ENCODE data around the gene FCHO2.

The FCHO2 gene

GRCh38 chr5:73131711-73132425 lies 176.0 kb downstream of the FCHO2 start:
- Mint-ChIP-seq H3K4me3 (no peak overlapping the region), H3K36me3 (ENCODE audit: low read depth) (no peaks in the 10 kb centered on the region), H3K27ac (no peak overlapping the region), H3K9me3 (no peaks in the 10 kb centered on the region), H3K4me1 (ENCODE audit: low read depth) (no peaks in the 10 kb centered on the region), H3K27me3 (peaks cover 71% of the 10 kb centered on the region)
- intact Hi-C loops (cut with micrococcal nuclease) = no loop called here

GRCh38 chr5:73132759-73133158 lies 176.9 kb downstream of the FCHO2 start:
- H3K27ac Mint-ChIP-seq = no peak overlapping the region
- peaks cover 72% of the 10 kb centered on the region for H3K27me3 Mint-ChIP-seq
- no peaks in the 10 kb centered on the region for H3K9me3 Mint-ChIP-seq
- no peaks in the 10 kb centered on the region for H3K4me1 Mint-ChIP-seq (ENCODE audit: low read depth)
- no peaks in the 10 kb centered on the region for H3K36me3 Mint-ChIP-seq (ENCODE audit: low read depth)
- no peak overlapping the region for H3K4me3 Mint-ChIP-seq
- intact Hi-C loops (cut with micrococcal nuclease) = no loop called here

GRCh38 chr5:73135021-73135420 lies 179.2 kb downstream of the FCHO2 start:
- Mint-ChIP-seq H3K4me1 (ENCODE audit: low read depth) (no peaks in the 10 kb centered on the region), H3K9me3 (no peaks in the 10 kb centered on the region), H3K27ac (no peak overlapping the region), H3K36me3 (ENCODE audit: low read depth) (no peaks in the 10 kb centered on the region), H3K4me3 (no peak overlapping the region), H3K27me3 (peaks cover 69% of the 10 kb centered on the region)
- intact Hi-C loops (cut with micrococcal nuclease) = no loop called here

- Mint-ChIP-seq H3K27ac (no peak overlapping the region), H3K27me3 (peaks cover 67% of the 10 kb centered on the region), H3K9me3 (no peaks in the 10 kb centered on the region), H3K4me1 (ENCODE audit: low read depth) (no peaks in the 10 kb centered on the region), H3K36me3 (ENCODE audit: low read depth) (no peaks in the 10 kb centered on the region), H3K4me3 (no peak overlapping the region)
- intact Hi-C loops (cut with micrococcal nuclease) = no loop called here
These were observed 179.7 kb downstream of the FCHO2 start for GRCh38 chr5:73135429-73136054.

GRCh38 chr5:73136055-73136562 lies 180.3 kb downstream of the FCHO2 start:
- peaks cover 69% of the 10 kb centered on the region for H3K27me3 Mint-ChIP-seq
- intact Hi-C loops (cut with micrococcal nuclease) = no loop called here
- H3K9me3 Mint-ChIP-seq = no peaks in the 10 kb centered on the region
- no peaks in the 10 kb centered on the region for H3K36me3 Mint-ChIP-seq (ENCODE audit: low read depth)
- no peak overlapping the region for H3K27ac Mint-ChIP-seq
- H3K4me3 Mint-ChIP-seq = no peak overlapping the region
- H3K4me1 Mint-ChIP-seq (ENCODE audit: low read depth) = no peaks in the 10 kb centered on the region

GRCh38 chr5:73137563-73138530 lies 182.0 kb downstream of the FCHO2 start:
- Mint-ChIP-seq H3K4me3 (no peak overlapping the region), H3K27me3 (peaks cover 74% of the 10 kb centered on the region), H3K9me3 (no peaks in the 10 kb centered on the region), H3K4me1 (ENCODE audit: low read depth) (no peaks in the 10 kb centered on the region), H3K36me3 (ENCODE audit: low read depth) (no peaks in the 10 kb centered on the region), H3K27ac (no peak overlapping the region)
- intact Hi-C loops (cut with micrococcal nuclease) = no loop called here

- Mint-ChIP-seq H3K9me3 (no peaks in the 10 kb centered on the region), H3K27me3 (peaks cover 72% of the 10 kb centered on the region), H3K36me3 (ENCODE audit: low read depth) (no peaks in the 10 kb centered on the region), H3K4me3 (no peak overlapping the region), H3K4me1 (ENCODE audit: low read depth) (no peaks in the 10 kb centered on the region), H3K27ac (no peak overlapping the region)
- intact Hi-C loops (cut with micrococcal nuclease) = no loop called here
These were observed 183.6 kb downstream of the FCHO2 start for GRCh38 chr5:73139485-73139884.
